GM23338 (cell line): ENCODE results near the gene TULP3.

ENCODE experiments used
- CREB1 ChIP-seq: fragments of 250-450 bp; sonication (Bioruptor Pico); IDR thresholded peaks from 2 replicates; pipeline ENCODE4 v1.5.0; 2020; ENCODE audit warnings: low read depth, mild to moderate bottlenecking, moderate library complexity
- CTCF ChIP-seq, 2 experiments: fragments of 200-600 bp in 1 of 2; sonication (generic) in 1 of 2; conservative IDR thresholded peaks; 2 replicates each; pipeline versions ENCODE4 v1.5.1 to v1.6.1; 2016 to 2017; ENCODE audit warnings: antibody characterized with exemption in 2 of 2, low read depth in 2 of 2, mild to moderate bottlenecking in 2 of 2, moderate library complexity in 1 of 2
- ETS1 ChIP-seq: IDR thresholded peaks from 2 replicates; pipeline ENCODE4 v1.6.1; 2016; ENCODE audit warnings: antibody characterized with exemption
- EZH2 ChIP-seq: fragments of 200-600 bp; sonication (generic); IDR thresholded peaks from one replicate; pipeline ENCODE4 v1.8.0; 2017; ENCODE audit warnings: antibody characterized with exemption, mild to moderate bottlenecking, low read depth; ENCODE audit not compliant: unreplicated experiment
- JUNB ChIP-seq: IDR thresholded peaks from one replicate; pipeline ENCODE4 v1.6.1; 2016; ENCODE audit warnings: antibody characterized with exemption; ENCODE audit not compliant: unreplicated experiment
- NANOG ChIP-seq: IDR thresholded peaks from 2 replicates; pipeline ENCODE4 v1.6.1; 2016; ENCODE audit warnings: antibody characterized with exemption, borderline replicate concordance
- POLR2AphosphoS5 ChIP-seq: IDR thresholded peaks from 2 replicates; pipeline ENCODE4 v1.6.1; 2016; ENCODE audit warnings: antibody characterized with exemption, low read depth
- TF ChIP-seq, protein P1 (sequence below): fragments of 250-450 bp; sonication (Bioruptor Pico); IDR thresholded peaks from 2 replicates; pipeline ENCODE4 v1.5.0; 2020; ENCODE audit warnings: mild to moderate bottlenecking, moderate library complexity

DNA sequence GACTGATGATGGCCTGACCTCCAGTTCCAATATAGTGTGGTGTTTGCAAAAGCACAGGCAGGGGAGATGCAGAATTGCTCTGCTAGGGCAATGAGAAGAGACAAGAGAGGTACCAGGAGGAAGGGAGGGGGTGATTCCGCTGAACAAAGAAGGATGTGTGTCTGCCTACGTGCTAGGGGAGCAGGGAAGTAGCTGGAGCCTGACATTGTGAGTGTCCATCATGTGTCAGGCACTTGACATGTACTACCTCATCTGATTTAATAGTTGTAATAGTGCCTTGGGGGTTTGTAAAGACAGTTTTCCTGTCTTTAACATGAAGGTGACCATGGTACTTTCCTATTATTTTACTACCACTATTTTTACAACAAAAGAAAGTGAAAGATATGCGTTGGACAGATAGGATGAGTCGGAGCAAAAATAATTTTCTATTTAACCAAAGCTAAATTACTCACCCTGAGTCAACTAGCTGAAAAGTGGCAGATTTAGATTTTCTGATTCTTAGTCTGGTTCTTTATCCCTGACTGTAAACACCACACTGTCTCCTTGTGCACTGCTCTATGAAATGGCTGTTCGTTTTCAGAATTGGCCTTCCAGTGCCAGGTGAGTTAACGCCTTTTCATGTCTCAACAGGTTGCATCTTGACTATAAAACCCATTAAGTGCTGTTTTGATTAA, 34.8 kb downstream of the TULP3 start:
- TF ChIP-seq CTCF (conservative IDR thresholded peaks at IDR 0.05; ENCODE audit: low read depth in 2 of 2) (no peak), EZH2 (no peak), JUNB (no peak), CREB1 (no peak), POLR2AphosphoS5 (no peak), ETS1 (no peak), NANOG (no peak)
- TF ChIP-seq, protein P1, sequence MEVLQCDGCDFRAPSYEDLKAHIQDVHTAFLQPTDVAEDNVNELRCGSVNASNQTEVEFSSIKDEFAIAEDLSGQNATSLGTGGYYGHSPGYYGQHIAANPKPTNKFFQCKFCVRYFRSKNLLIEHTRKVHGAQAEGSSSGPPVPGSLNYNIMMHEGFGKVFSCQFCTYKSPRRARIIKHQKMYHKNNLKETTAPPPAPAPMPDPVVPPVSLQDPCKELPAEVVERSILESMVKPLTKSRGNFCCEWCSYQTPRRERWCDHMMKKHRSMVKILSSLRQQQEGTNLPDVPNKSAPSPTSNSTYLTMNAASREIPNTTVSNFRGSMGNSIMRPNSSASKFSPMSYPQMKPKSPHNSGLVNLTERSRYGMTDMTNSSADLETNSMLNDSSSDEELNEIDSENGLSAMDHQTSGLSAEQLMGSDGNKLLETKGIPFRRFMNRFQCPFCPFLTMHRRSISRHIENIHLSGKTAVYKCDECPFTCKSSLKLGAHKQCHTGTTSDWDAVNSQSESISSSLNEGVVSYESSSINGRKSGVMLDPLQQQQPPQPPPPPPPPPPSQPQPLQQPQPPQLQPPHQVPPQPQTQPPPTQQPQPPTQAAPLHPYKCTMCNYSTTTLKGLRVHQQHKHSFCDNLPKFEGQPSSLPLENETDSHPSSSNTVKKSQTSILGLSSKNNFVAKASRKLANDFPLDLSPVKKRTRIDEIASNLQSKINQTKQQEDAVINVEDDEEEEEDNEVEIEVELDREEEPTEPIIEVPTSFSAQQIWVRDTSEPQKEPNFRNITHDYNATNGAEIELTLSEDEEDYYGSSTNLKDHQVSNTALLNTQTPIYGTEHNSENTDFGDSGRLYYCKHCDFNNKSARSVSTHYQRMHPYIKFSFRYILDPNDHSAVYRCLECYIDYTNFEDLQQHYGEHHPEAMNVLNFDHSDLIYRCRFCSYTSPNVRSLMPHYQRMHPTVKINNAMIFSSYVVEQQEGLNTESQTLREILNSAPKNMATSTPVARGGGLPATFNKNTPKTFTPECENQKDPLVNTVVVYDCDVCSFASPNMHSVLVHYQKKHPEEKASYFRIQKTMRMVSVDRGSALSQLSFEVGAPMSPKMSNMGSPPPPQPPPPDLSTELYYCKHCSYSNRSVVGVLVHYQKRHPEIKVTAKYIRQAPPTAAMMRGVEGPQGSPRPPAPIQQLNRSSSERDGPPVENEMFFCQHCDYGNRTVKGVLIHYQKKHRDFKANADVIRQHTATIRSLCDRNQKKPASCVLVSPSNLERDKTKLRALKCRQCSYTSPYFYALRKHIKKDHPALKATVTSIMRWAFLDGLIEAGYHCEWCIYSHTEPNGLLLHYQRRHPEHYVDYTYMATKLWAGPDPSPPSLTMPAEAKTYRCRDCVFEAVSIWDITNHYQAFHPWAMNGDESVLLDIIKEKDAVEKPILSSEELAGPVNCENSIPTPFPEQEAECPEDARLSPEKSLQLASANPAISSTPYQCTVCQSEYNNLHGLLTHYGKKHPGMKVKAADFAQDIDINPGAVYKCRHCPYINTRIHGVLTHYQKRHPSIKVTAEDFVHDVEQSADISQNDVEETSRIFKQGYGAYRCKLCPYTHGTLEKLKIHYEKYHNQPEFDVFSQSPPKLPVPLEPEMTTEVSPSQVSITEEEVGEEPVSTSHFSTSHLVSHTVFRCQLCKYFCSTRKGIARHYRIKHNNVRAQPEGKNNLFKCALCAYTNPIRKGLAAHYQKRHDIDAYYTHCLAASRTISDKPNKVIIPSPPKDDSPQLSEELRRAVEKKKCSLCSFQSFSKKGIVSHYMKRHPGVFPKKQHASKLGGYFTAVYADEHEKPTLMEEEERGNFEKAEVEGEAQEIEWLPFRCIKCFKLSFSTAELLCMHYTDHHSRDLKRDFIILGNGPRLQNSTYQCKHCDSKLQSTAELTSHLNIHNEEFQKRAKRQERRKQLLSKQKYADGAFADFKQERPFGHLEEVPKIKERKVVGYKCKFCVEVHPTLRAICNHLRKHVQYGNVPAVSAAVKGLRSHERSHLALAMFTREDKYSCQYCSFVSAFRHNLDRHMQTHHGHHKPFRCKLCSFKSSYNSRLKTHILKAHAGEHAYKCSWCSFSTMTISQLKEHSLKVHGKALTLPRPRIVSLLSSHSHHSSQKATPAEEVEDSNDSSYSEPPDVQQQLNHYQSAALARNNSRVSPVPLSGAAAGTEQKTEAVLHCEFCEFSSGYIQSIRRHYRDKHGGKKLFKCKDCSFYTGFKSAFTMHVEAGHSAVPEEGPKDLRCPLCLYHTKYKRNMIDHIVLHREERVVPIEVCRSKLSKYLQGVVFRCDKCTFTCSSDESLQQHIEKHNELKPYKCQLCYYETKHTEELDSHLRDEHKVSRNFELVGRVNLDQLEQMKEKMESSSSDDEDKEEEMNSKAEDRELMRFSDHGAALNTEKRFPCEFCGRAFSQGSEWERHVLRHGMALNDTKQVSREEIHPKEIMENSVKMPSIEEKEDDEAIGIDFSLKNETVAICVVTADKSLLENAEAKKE (CRISPR knock-in tag), result no peak
